ENCODE results near the gene C20orf173. TPM values are rescaled to one million over a fixed set of nuclear protein-coding genes. Genes with fewer than 3 reads are reported as not detected.

The C20orf173 gene
- total RNA-seq, 1 experiment from 2014 or later = not detected

GRCh38 chr20:35490736-35491181 lies 38.7 kb downstream of the C20orf173 start:
- no peaks in the 10 kb centered on the region for H3K9me3 ChIP-seq (ENCODE audit: control insufficient read depth, insufficient read depth, low read depth, low read length)
- CTCF ChIA-PET = no interaction called here
- no peaks in the 10 kb centered on the region for H3K4me1 ChIP-seq (ENCODE audit: control insufficient read depth, insufficient read depth, low read length)
- TF ChIP-seq SIN3A (IDR thresholded peaks at IDR 0.05; ENCODE audit: borderline replicate concordance, insufficient read depth, low read depth, low read length) = no peak
- TF ChIP-seq TCF7L2 (IDR thresholded peaks at IDR 0.05; ENCODE audit: low read depth, low read length) = no peak
- no peak for TF ChIP-seq POLR2AphosphoS5 (IDR thresholded peaks at IDR 0.05; ENCODE audit: low read depth, low read length)
- TF ChIP-seq CTCF (IDR thresholded peaks at IDR 0.05) = no peak
- TF ChIP-seq REST (IDR thresholded peaks at IDR 0.05; ENCODE audit: insufficient read depth in 1 of 2, low read depth in 2 of 2, low read length in 1 of 2) = no peak
- POLR2A ChIA-PET = no interaction called here
- DNase-seq (ENCODE audit: low read depth, low spot score) (no peak), ATAC-seq (no peak)
- BruUV-seq (replicated peaks) = no TSS peak
- no peaks in the 10 kb centered on the region for H3K27me3 ChIP-seq (ENCODE audit: control insufficient read depth, insufficient read depth, low read length)
- 0 out of 2 replicates have a peak, but pooled peaks cover 3% of the 10 kb centered on the region for H3K36me3 ChIP-seq (ENCODE audit: control insufficient read depth, insufficient read depth, low read length)
- no peak overlapping the region for H3K4me3 ChIP-seq (ENCODE audit: low read depth in 2 of 2, low read length in 2 of 2)
- H3K27ac ChIP-seq (ENCODE audit: low read length) = no peak overlapping the region
- in situ Hi-C loops (cut with HindIII; ENCODE audit: low pct_unique_long_range_greater_than_20kb, low sequenced_read_pairs) (no loop called here), intact Hi-C loops (cut with micrococcal nuclease; ENCODE audit: unreplicated experiment) (no loop called here)

- BruUV-seq (replicated peaks) = no TSS peak
- H3K36me3 ChIP-seq (ENCODE audit: control insufficient read depth, insufficient read depth, low read length) = 0 out of 2 replicates have a peak, but pooled peaks cover 3% of the 10 kb centered on the region
- TF ChIP-seq POLR2AphosphoS5 (IDR thresholded peaks at IDR 0.05; ENCODE audit: low read depth, low read length) = no peak
- no peak for TF ChIP-seq CTCF (IDR thresholded peaks at IDR 0.05)
- no peak for TF ChIP-seq TCF7L2 (IDR thresholded peaks at IDR 0.05; ENCODE audit: low read depth, low read length)
- no peak for TF ChIP-seq REST (IDR thresholded peaks at IDR 0.05; ENCODE audit: insufficient read depth in 1 of 2, low read depth in 2 of 2, low read length in 1 of 2)
- TF ChIP-seq SIN3A (IDR thresholded peaks at IDR 0.05; ENCODE audit: borderline replicate concordance, insufficient read depth, low read depth, low read length) = no peak
- CTCF ChIA-PET = interaction anchor here (0.5 kb wide), 1 partner anchor 61 kb away, joined by 4 read pairs; no protein-coding TSS in a partner anchor
- no peaks in the 10 kb centered on the region for H3K4me1 ChIP-seq (ENCODE audit: control insufficient read depth, insufficient read depth, low read length)
- H3K27ac ChIP-seq (ENCODE audit: low read length) = no peak overlapping the region
- no peaks in the 10 kb centered on the region for H3K27me3 ChIP-seq (ENCODE audit: control insufficient read depth, insufficient read depth, low read length)
- DNase-seq (ENCODE audit: low read depth, low spot score) = no peak
- H3K4me3 ChIP-seq (ENCODE audit: low read depth in 2 of 2, low read length in 2 of 2) = no peak overlapping the region
- POLR2A ChIA-PET = no interaction called here
- no peaks in the 10 kb centered on the region for H3K9me3 ChIP-seq (ENCODE audit: control insufficient read depth, insufficient read depth, low read depth, low read length)
- ATAC-seq = no peak
- intact Hi-C loops (cut with micrococcal nuclease; ENCODE audit: unreplicated experiment) (no loop called here), in situ Hi-C loops (cut with HindIII; ENCODE audit: low pct_unique_long_range_greater_than_20kb, low sequenced_read_pairs) (no loop called here)
Observed at GRCh38 chr20:35489717-35490116, 39.7 kb downstream of the C20orf173 start.

Data from Panc1 (cell line).